Type B pancreatic cell (in vitro differentiated cells): ENCODE measurements around the gene MCTP1. TPM values are rescaled to one million over a fixed set of nuclear protein-coding genes. Genes with fewer than 3 reads are reported as not detected.

Experiments used
- DNase-seq: peaks from one replicate; pipeline ENCODE4 v3.0.0; 2021; ENCODE audit warnings: mixed read lengths; ENCODE audit not compliant: unreplicated experiment; ENCODE audit errors: extremely low spot score
- H3K27ac Mint-ChIP-seq: 2 replicates; pipeline ENCODE4 v1.8.0; 2021; ENCODE audit warnings: mild to moderate bottlenecking, mixed read lengths
- H3K27me3 Mint-ChIP-seq: 2 replicates; pipeline ENCODE4 v1.8.0; 2021; ENCODE audit warnings: mixed read lengths
- H3K36me3 Mint-ChIP-seq: 2 replicates; pipeline ENCODE4 v1.8.0; 2021; ENCODE audit warnings: mixed read lengths
- H3K4me1 Mint-ChIP-seq: one replicate; pipeline ENCODE4 v1.8.0; 2021; ENCODE audit warnings: mixed read lengths; ENCODE audit not compliant: unreplicated experiment
- H3K4me3 Mint-ChIP-seq: 2 replicates; pipeline ENCODE4 v1.8.0; 2021; ENCODE audit warnings: mild to moderate bottlenecking, mixed read lengths
- H3K9me3 Mint-ChIP-seq: 2 replicates; pipeline ENCODE4 v1.8.0; 2021; ENCODE audit warnings: mixed read lengths
- CTCF ChIP-seq: fragments of 200-600 bp; sonication (generic); conservative IDR thresholded peaks from 2 replicates; pipeline ENCODE4 v1.5.0; 2021; ENCODE audit warnings: antibody characterized with exemption, mild to moderate bottlenecking
- total RNA-seq: library from RNA; stranded (reverse); gene quantifications from 2 replicates; pipeline ENCODE4 v1.2.1, GENCODE V29; 2021; ENCODE audit warnings: low replicate concordance

Gene MCTP1
- total RNA-seq, 1 donor from 2014 or later, result 4.6 TPM

- H3K4me1 Mint-ChIP-seq, result no peaks in the 10 kb centered on the region
- no peaks in the 10 kb centered on the region for H3K27me3 Mint-ChIP-seq
- no peak for TF ChIP-seq CTCF
- no peak overlapping the region for H3K4me3 Mint-ChIP-seq
- no peak for DNase-seq
- H3K27ac Mint-ChIP-seq, result no peak overlapping the region
- no peaks in the 10 kb centered on the region for H3K9me3 Mint-ChIP-seq
- H3K36me3 Mint-ChIP-seq, result no peaks in the 10 kb centered on the region
Observed at GRCh38 chr5:94807985-94808384, 476.9 kb downstream of the MCTP1 start.

- Mint-ChIP-seq H3K27me3 (no peaks in the 10 kb centered on the region), H3K36me3 (no peaks in the 10 kb centered on the region), H3K9me3 (no peaks in the 10 kb centered on the region), H3K4me3 (no peak overlapping the region), H3K4me1 (no peaks in the 10 kb centered on the region), H3K27ac (no peak overlapping the region)
- DNase-seq, result no peak
- no peak for TF ChIP-seq CTCF
Observed at GRCh38 chr5:94802450-94802849, 482.4 kb downstream of the MCTP1 start.

- no peaks in the 10 kb centered on the region for H3K4me1 Mint-ChIP-seq
- TF ChIP-seq CTCF, result no peak
- no peak overlapping the region for H3K27ac Mint-ChIP-seq
- no peak overlapping the region for H3K4me3 Mint-ChIP-seq
- H3K36me3 Mint-ChIP-seq, result no peaks in the 10 kb centered on the region
- H3K27me3 Mint-ChIP-seq, result no peaks in the 10 kb centered on the region
- H3K9me3 Mint-ChIP-seq, result no peaks in the 10 kb centered on the region
- no peak for DNase-seq
Observed at GRCh38 chr5:94796586-94796985, 488.3 kb downstream of the MCTP1 start.

GRCh38 chr5:94793816-94794198 is 491.1 kb downstream of the MCTP1 start:
- TF ChIP-seq CTCF, result no peak
- Mint-ChIP-seq H3K9me3 (no peaks in the 10 kb centered on the region), H3K4me1 (no peaks in the 10 kb centered on the region), H3K27ac (no peak overlapping the region), H3K27me3 (no peaks in the 10 kb centered on the region), H3K36me3 (no peaks in the 10 kb centered on the region), H3K4me3 (no peak overlapping the region)
- no peak for DNase-seq

- Mint-ChIP-seq H3K27me3 (no peaks in the 10 kb centered on the region), H3K4me1 (no peaks in the 10 kb centered on the region), H3K27ac (no peak overlapping the region), H3K36me3 (no peaks in the 10 kb centered on the region), H3K9me3 (no peaks in the 10 kb centered on the region), H3K4me3 (no peak overlapping the region)
- no peak for TF ChIP-seq CTCF
- DNase-seq, result no peak
Observed at GRCh38 chr5:94793113-94793815, 491.6 kb downstream of the MCTP1 start.
